Pancreas (tissue), 10 donors: Measurements from ENCODE around the gene EXO1. TPM values are rescaled to one million over a fixed set of nuclear protein-coding genes. Genes with fewer than 3 reads are reported as not detected.

Experiments used
- ATAC-seq, 4 donors: fragments of 200-7000 bp; cut with Tn5 transposase; one replicate each; pipeline versions ENCODE4 v1.8.0 to v1.9.1; 2020; ENCODE audit warnings: mild to moderate bottlenecking in 4 of 4, moderate library complexity in 4 of 4
- DNase-seq, 6 donors: peaks; one replicate each; pipeline ENCODE4 v3.0.0-alpha.2; 2020
- FAIRE-seq: peaks from 2 replicates; lab custom pipeline; 2012; peaks lifted over from hg19 to GRCh38; lab: Jason Lieb, UNC
- H3K27ac ChIP-seq, 4 donors: fragments of 200-600 bp; sonication (generic); 1 replicate in 3 of 4; 2 replicates in 1 of 4; pipeline versions ENCODE4 v1.5.0 to v1.8.0; 2020
- H3K27me3 ChIP-seq, 4 donors: fragments of 200-600 bp; one replicate each; pipeline ENCODE4 v1.8.0; 2021
- H3K36me3 ChIP-seq, 3 donors: fragments of 200-600 bp; sonication (generic) in 1 of 3; one replicate each; pipeline versions ENCODE4 v1.5.0 to v1.8.0; 2020 to 2021
- H3K4me1 ChIP-seq, 3 donors: fragments of 200-600 bp; one replicate each; pipeline ENCODE4 v1.8.0; 2021
- H3K4me3 ChIP-seq, 4 donors: fragments of 200-600 bp; sonication (generic) in 2 of 4; one replicate each; pipeline versions ENCODE4 v1.5.0 to v1.8.0; 2020 to 2021
- H3K9me3 ChIP-seq, 4 donors: fragments of 200-600 bp; one replicate each; pipeline ENCODE4 v1.8.0; 2021
- WGBS, 2 donors: extraction: QIAGEN DNeasy Blood & Tissue Kit; methylation state at CpG; one replicate each; pipeline ENCODE4 v1.1.7; 2013; 5-methylcytosine and 5-hydroxymethylcytosine counted together
- intact Hi-C, 3 donors: fragments of 100-400 bp; cut with DNase I; formaldehyde crosslinking; loops; one replicate each; pipeline versions ENCODE4 v1.11.1 to v1.14.2; 2022
- polyA plus RNA-seq, 2 donors: library from polyadenylated mRNA; stranded (reverse); fragments of 200-250 nt; gene quantifications; one replicate each; pipeline ENCODE4 v1.2.3, GENCODE V29; 2013
- total RNA-seq, 6 donors: library from RNA; stranded (reverse); fragmentation: NEBNext Ultra II Directional in 4 of 6; extraction: Animal tissue kit (Norgen Biotek cat#: 25700) in 4 of 6; gene quantifications; one replicate each; pipeline versions ENCODE4 v1.2.1 to v1.2.4, GENCODE V29; 2021 to 2023
- TF ChIP-seq, protein P1 (sequence below), 4 donors: fragments of 200-600 bp; sonication (generic) in 3 of 4; IDR thresholded peaks; one replicate each; pipeline versions ENCODE4 v1.5.0 to v1.8.0; 2021; ENCODE audit warnings: antibody characterized with exemption in 4 of 4
- donor health status: healthy with polysubstance abuse.
- donor health status: DM: no; HTN: no; CAD: no; lungs with moderate emphysema.
- donor health status: DM: no; HTN: no; CAD: no.
- donor health status: control.
- donor health status: control.
- donor health status: Bipolar disorder and iron deficiency.
- donor health status: DM: yes; HTN: yes; CAD: no.
- donor health status: DM: no; HTN: no; CAD: no.
- donor health status: DM: no; HTN: no; CAD: no.
- donor health status: DM: yes; HTN: yes; CAD: no.

The EXO1 gene
- total and polyA plus RNA-seq, 8 donors, result 0.08 to 0.84 (median 0.34) TPM; not detected in 2

DNA sequence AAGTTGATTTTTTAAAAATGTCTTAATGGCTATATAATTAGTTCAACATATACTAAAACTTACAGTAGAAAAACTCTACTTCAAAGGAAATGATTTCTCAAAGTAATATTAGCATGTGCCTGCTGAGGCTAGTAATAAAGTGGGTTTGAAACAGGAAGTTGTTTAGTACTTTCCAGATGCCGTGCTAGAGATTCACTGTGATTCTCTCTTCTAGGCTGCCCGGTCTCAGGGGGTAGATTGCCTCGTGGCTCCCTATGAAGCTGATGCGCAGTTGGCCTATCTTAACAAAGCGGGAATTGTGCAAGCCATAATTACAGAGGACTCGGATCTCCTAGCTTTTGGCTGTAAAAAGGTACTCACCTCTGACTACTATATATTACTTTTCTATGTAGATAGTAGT, 9.1 kb downstream of the EXO1 start:
- DNase-seq (no peak), FAIRE-seq (no peak), ATAC-seq (no peak)
- 86 to 89% methylated on average over 6 of the region's 6 CpGs for WGBS, 2 donors
- Histone ChIP-seq H3K4me1 (no peaks in the 10 kb centered on the region), H3K4me3 (no peak overlapping the region), H3K27ac (no peak overlapping the region), H3K27me3 (no peaks in the 10 kb centered on the region), H3K9me3 (no peaks in the 10 kb centered on the region), H3K36me3 (no peaks in the 10 kb centered on the region)
- TF ChIP-seq, protein P1, sequence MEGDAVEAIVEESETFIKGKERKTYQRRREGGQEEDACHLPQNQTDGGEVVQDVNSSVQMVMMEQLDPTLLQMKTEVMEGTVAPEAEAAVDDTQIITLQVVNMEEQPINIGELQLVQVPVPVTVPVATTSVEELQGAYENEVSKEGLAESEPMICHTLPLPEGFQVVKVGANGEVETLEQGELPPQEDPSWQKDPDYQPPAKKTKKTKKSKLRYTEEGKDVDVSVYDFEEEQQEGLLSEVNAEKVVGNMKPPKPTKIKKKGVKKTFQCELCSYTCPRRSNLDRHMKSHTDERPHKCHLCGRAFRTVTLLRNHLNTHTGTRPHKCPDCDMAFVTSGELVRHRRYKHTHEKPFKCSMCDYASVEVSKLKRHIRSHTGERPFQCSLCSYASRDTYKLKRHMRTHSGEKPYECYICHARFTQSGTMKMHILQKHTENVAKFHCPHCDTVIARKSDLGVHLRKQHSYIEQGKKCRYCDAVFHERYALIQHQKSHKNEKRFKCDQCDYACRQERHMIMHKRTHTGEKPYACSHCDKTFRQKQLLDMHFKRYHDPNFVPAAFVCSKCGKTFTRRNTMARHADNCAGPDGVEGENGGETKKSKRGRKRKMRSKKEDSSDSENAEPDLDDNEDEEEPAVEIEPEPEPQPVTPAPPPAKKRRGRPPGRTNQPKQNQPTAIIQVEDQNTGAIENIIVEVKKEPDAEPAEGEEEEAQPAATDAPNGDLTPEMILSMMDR (IDR thresholded peaks at IDR 0.05), result no peak
- intact Hi-C loops, result no loop called here

DNA sequence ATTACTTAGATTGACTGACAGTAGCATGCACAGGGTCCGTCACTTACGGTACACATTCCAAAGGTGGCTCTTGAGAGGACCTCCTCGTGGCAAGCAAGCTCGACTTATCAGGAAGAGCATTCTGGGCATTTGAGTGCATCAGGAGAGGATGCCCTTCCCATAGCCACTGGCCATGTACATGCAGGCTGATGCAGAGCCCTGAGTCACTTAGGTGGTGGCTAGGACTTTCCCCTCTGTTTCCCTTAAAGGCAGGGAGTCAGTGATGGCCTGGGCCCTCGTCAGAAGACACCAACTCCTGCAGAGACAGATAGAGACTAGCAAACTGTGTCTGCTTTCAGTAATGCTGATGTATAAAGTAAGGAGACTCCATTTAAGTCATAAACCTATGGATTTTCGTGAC, 12.9 kb downstream of the EXO1 start:
- TF ChIP-seq, protein P1 (IDR thresholded peaks at IDR 0.05), result no peak
- no peak for FAIRE-seq

DNA sequence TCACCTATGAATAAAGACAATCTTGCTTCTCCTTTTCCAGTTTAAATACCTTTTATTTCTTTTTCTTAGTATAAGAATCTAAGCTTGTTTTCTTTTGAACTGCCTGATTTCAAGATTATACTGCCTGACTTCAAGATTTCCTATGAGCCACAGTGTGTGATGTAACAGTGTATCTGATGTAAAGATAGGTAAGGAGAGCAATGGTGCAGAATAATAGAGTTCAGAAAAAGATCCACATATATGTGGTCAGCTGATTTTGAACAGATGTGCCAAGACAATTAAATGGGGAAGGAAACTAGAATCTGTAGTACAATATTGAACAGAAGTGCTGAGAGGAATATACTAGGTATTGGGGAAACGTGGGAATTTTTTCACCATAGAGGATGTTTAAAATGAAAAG, 21.0 kb downstream of the EXO1 start:
- DNase-seq (no peak), FAIRE-seq (no peak), ATAC-seq (no peak)
- H3K9me3 ChIP-seq, result no peaks in the 10 kb centered on the region
- no peak overlapping the region for H3K27ac ChIP-seq
- intact Hi-C loops, result no loop called here
- H3K4me1 ChIP-seq, result no peaks in the 10 kb centered on the region
- WGBS, 2 donors, result 78 to 90% methylated on average over 1 of the region's 1 CpG
- no peak overlapping the region for H3K4me3 ChIP-seq
- TF ChIP-seq, protein P1 (IDR thresholded peaks at IDR 0.05), result no peak
- H3K27me3 ChIP-seq, result no peaks in the 10 kb centered on the region
- no peaks in the 10 kb centered on the region for H3K36me3 ChIP-seq

More for the DNA sequence above, 12.9 kb downstream of the EXO1 start:
- H3K4me1 ChIP-seq, result no peaks in the 10 kb centered on the region
- H3K9me3 ChIP-seq, result no peaks in the 10 kb centered on the region
- H3K36me3 ChIP-seq, result no peaks in the 10 kb centered on the region
- H3K4me3 ChIP-seq, result no peak overlapping the region
- no peak overlapping the region for H3K27ac ChIP-seq
- WGBS, 2 donors, result 74 to 85% methylated on average over 6 of the region's 6 CpGs
- intact Hi-C loops, result no loop called here
- ATAC-seq (no peak), DNase-seq (no peak)
- H3K27me3 ChIP-seq, result no peaks in the 10 kb centered on the region

DNA sequence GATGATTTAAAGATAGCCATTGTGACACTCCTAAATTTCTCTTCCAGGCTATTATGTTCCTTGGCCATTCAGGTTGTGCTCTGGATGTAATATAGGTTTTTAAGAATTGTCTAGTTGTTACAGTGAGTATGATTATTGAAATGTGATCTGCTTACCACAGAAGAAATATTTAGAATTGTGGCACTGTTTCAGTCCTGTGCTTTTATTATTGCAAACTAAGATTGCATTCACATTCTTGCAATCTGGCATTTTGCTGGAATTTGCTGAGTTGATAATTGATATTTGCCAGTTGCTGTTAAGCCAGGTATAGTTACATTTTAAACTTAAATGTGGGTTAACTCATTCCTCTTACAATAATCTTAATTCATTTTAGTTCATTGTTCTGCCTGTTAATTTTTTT, 22.3 kb downstream of the EXO1 start:
- TF ChIP-seq, protein P1 (IDR thresholded peaks at IDR 0.05), result no peak
- intact Hi-C loops, result no loop called here

DNA sequence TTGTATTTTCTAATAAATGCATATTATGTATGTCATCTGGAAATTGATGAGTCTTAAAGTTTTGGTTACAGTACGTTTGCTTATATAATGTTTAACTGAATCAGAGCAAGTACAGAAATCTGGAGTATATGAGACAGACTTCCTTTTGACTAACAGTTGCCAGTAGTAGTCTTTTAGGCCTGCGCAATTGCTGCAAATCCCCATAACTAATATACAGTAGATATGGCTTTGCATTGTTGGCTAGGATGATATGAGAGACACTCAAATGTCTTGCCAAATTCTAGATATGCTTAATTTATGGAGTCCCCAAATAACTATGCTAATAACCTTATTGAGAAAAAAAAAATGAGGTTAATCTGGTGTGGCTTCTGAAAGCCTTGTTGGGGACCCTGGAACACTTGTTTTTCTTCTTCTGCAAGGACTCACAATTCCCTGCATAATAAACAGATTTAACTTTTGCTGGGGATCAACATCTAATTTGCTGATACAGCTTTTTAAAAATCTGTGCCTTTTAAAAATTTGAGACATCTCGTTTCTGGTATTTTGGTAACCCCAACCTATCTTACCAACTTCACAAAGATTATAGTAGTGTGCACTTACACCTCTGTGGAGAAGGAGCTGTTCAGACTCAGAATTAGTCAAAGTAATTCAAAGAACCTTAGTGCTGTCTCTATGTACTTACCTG, 22.9 kb downstream of the EXO1 start:
- Histone ChIP-seq H3K9me3 (no peaks in the 10 kb centered on the region), H3K36me3 (no peaks in the 10 kb centered on the region), H3K27me3 (no peaks in the 10 kb centered on the region), H3K4me3 (no peak overlapping the region), H3K27ac (no peak overlapping the region), H3K4me1 (no peaks in the 10 kb centered on the region)
- 66 to 71% methylated on average over 3 of the region's 3 CpGs for WGBS, 2 donors
- TF ChIP-seq, protein P1 (IDR thresholded peaks at IDR 0.05), result no peak
- ATAC-seq, result no peak
- DNase-seq, result no peak
- intact Hi-C loops, result no loop called here
- no peak for FAIRE-seq

More for the DNA sequence above, 22.3 kb downstream of the EXO1 start:
- no peak for FAIRE-seq
- Histone ChIP-seq H3K36me3 (no peaks in the 10 kb centered on the region), H3K9me3 (no peaks in the 10 kb centered on the region), H3K4me1 (no peaks in the 10 kb centered on the region), H3K27ac (no peak overlapping the region), H3K4me3 (no peak overlapping the region), H3K27me3 (no peaks in the 10 kb centered on the region)
- no peak for DNase-seq
- ATAC-seq, result no peak
